Measurements from ENCODE around the gene ASPDH.

- TF ChIP-seq, protein P1, sequence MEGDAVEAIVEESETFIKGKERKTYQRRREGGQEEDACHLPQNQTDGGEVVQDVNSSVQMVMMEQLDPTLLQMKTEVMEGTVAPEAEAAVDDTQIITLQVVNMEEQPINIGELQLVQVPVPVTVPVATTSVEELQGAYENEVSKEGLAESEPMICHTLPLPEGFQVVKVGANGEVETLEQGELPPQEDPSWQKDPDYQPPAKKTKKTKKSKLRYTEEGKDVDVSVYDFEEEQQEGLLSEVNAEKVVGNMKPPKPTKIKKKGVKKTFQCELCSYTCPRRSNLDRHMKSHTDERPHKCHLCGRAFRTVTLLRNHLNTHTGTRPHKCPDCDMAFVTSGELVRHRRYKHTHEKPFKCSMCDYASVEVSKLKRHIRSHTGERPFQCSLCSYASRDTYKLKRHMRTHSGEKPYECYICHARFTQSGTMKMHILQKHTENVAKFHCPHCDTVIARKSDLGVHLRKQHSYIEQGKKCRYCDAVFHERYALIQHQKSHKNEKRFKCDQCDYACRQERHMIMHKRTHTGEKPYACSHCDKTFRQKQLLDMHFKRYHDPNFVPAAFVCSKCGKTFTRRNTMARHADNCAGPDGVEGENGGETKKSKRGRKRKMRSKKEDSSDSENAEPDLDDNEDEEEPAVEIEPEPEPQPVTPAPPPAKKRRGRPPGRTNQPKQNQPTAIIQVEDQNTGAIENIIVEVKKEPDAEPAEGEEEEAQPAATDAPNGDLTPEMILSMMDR (IDR thresholded peaks at IDR 0.05 in 4 of 5, conservative IDR thresholded peaks at IDR 0.05 in 1 of 5): peak in 4 of 5 experiments; percentile 12 to 36 (median 27)
- no peak for TF ChIP-seq POLR2A (IDR thresholded peaks at IDR 0.05)
Measured at GRCh38 chr19:50465986-50466705, 47.6 kb downstream of the ASPDH start.
